Measurements from ENCODE around the gene PUM1. TPM values are rescaled to one million over a fixed set of nuclear protein-coding genes. Genes with fewer than 3 reads are reported as not detected.
A peak's percentile ranks its signal among the peaks of the same experiment; 100 is the strongest.

Gene PUM1
- total RNA-seq, 1 experiment from 2014 or later, result 109 TPM

GRCh38 chr1:31064718-31065309 is 703 bp downstream of the PUM1 start:
- in situ Hi-C loops (cut with HindIII; ENCODE audit: low pct_unique_long_range_greater_than_20kb, low sequenced_read_pairs), result no loop called here
- POLR2A ChIA-PET, result interaction anchor here (0.5 to 0.7 kb wide), 4 partner anchors 9 to 118 kb away, joined by 3 to 10 read pairs (median 4); no protein-coding TSS in a partner anchor

GRCh38 chr1:31064111-31064717 is 1.3 kb downstream of the PUM1 start:
- H3K36me3 ChIP-seq (ENCODE audit: control insufficient read depth, insufficient read depth, low read length), result peaks cover 10% of the 10 kb centered on the region; the same call in 1 of the 2 replicates
- intact Hi-C loops (cut with micrococcal nuclease; ENCODE audit: unreplicated experiment) (no loop called here), in situ Hi-C loops (cut with HindIII; ENCODE audit: low pct_unique_long_range_greater_than_20kb, low sequenced_read_pairs) (no loop called here)
- CTCF ChIA-PET, result no interaction called here
- DNase-seq (ENCODE audit: low read depth, low spot score) (no peak), ATAC-seq (no peak)
- peaks cover 16% of the 10 kb centered on the region; the same call in 1 of the 2 replicates for H3K4me1 ChIP-seq (ENCODE audit: control insufficient read depth, insufficient read depth, low read length)
- POLR2A ChIA-PET, result interaction anchor here (0.5 to 0.7 kb wide), 2 partner anchors 31 to 119 kb away, joined by 3 to 4 read pairs; no protein-coding TSS in a partner anchor
- peak overlapping the region; percentile 99 for H3K27ac ChIP-seq (ENCODE audit: low read length)
- H3K9me3 ChIP-seq (ENCODE audit: control insufficient read depth, insufficient read depth, low read depth, low read length), result no peaks in the 10 kb centered on the region
- no TSS peak for BruUV-seq (replicated peaks)
- H3K4me3 ChIP-seq (ENCODE audit: low read depth in 2 of 2, low read length in 2 of 2), result peak overlapping the region; percentile 90 to 98
- no peaks in the 10 kb centered on the region for H3K27me3 ChIP-seq (ENCODE audit: control insufficient read depth, insufficient read depth, low read length)
- no peak for TF ChIP-seq CTCF (IDR thresholded peaks at IDR 0.05)
- TF ChIP-seq POLR2AphosphoS5 (IDR thresholded peaks at IDR 0.05; ENCODE audit: low read depth, low read length), result no peak
- no peak for TF ChIP-seq REST (IDR thresholded peaks at IDR 0.05; ENCODE audit: insufficient read depth in 1 of 2, low read depth in 2 of 2, low read length in 1 of 2)
- no peak for TF ChIP-seq SIN3A (IDR thresholded peaks at IDR 0.05; ENCODE audit: borderline replicate concordance, insufficient read depth, low read depth, low read length)
- TF ChIP-seq TCF7L2 (IDR thresholded peaks at IDR 0.05; ENCODE audit: low read depth, low read length), result no peak

More at GRCh38 chr1:31064718-31065309, 703 bp downstream of the PUM1 start:
- CTCF ChIA-PET, result interaction anchor here (0.6 to 0.7 kb wide), 2 partner anchors 26 to 154 kb away, joined by 3 to 4 read pairs; no protein-coding TSS in a partner anchor
- Histone ChIP-seq H3K4me1 (ENCODE audit: control insufficient read depth, insufficient read depth, low read length) (peaks cover 16% of the 10 kb centered on the region; the same call in 1 of the 2 replicates), H3K27ac (ENCODE audit: low read length) (peak overlapping the region; percentile 99), H3K36me3 (ENCODE audit: control insufficient read depth, insufficient read depth, low read length) (peaks cover 10% of the 10 kb centered on the region; the same call in 1 of the 2 replicates), H3K4me3 (ENCODE audit: low read depth in 2 of 2, low read length in 2 of 2) (peak overlapping the region; percentile 90 to 98), H3K9me3 (ENCODE audit: control insufficient read depth, insufficient read depth, low read depth, low read length) (no peaks in the 10 kb centered on the region), H3K27me3 (ENCODE audit: control insufficient read depth, insufficient read depth, low read length) (no peaks in the 10 kb centered on the region)
- intact Hi-C loops (cut with micrococcal nuclease; ENCODE audit: unreplicated experiment), result no loop called here
- no peak for DNase-seq (ENCODE audit: low read depth, low spot score)
- no peak for ATAC-seq
- TF ChIP-seq SIN3A (IDR thresholded peaks at IDR 0.05; ENCODE audit: borderline replicate concordance, insufficient read depth, low read depth, low read length) (0 out of 2 replicates have a peak, but pooled peaks have one; percentile 53), TCF7L2 (IDR thresholded peaks at IDR 0.05; ENCODE audit: low read depth, low read length) (no peak)
- BruUV-seq (replicated peaks), result no TSS peak

Data from Panc1 (cell line).